A549 (cell line): ENCODE results near the gene TCF12.

Experiments used
- CBX8 ChIP-seq: fragments of 200-600 bp; sonication (generic); IDR thresholded peaks from 2 replicates; pipeline ENCODE4 v1.6.1; 2016
- CTCF ChIP-seq: fragments of >200 bp; sonication (Bioruptor Twin); formaldehyde crosslinking; IDR thresholded peaks from 3 replicates; pipeline ENCODE4 v1.5.1; 2016
- EP300 ChIP-seq, 2 experiments: fragments of >200 bp; sonication (Bioruptor Twin); formaldehyde crosslinking; IDR thresholded peaks; 2 replicates in 1 of 2; 3 replicates in 1 of 2; pipeline ENCODE4 v1.6.1; 2016 to 2017
- MAFK ChIP-seq: fragments of 450-650 bp; IDR thresholded peaks from 2 replicates; pipeline ENCODE4 v1.6.1; 2014; ENCODE audit not compliant: partially characterized antibody
- NPAS2 ChIP-seq: fragments of 250-450 bp; sonication (Bioruptor Pico); IDR thresholded peaks from 2 replicates; pipeline ENCODE4 v1.8.0; 2022; ENCODE audit warnings: mild to moderate bottlenecking, moderate library complexity, borderline replicate concordance
- NR3C1 ChIP-seq: fragments of >200 bp; sonication (Bioruptor Twin); formaldehyde crosslinking; IDR thresholded peaks from 3 replicates; pipeline ENCODE4 v1.6.1; 2017
- RAD21 ChIP-seq, 2 experiments: fragments of >200 bp in 1 of 2; sonication (Bioruptor Twin) in 1 of 2; formaldehyde crosslinking in 1 of 2; IDR thresholded peaks in 1 of 2; conservative IDR thresholded peaks in 1 of 2; 2 replicates in 1 of 2; 3 replicates in 1 of 2; pipeline ENCODE4 v1.6.1; 2012 to 2018; ENCODE audit warnings: inconsistent platforms in 1 of 2
- RARB ChIP-seq: fragments of 250-450 bp; sonication (Bioruptor Pico); IDR thresholded peaks from 2 replicates; pipeline ENCODE4 v1.8.0; 2021; ENCODE audit warnings: mild to moderate bottlenecking, moderate library complexity
- REST ChIP-seq: fragments of 200-600 bp; sonication (generic); IDR thresholded peaks from 2 replicates; pipeline ENCODE4 v1.6.1; 2016; ENCODE audit warnings: antibody characterized with exemption, mild to moderate bottlenecking, moderate library complexity
- RNF2 ChIP-seq: fragments of 200-600 bp; sonication (generic); IDR thresholded peaks from 2 replicates; pipeline ENCODE4 v1.6.1; 2016; ENCODE audit warnings: low read depth, mild to moderate bottlenecking, antibody characterized with exemption, moderate library complexity, borderline replicate concordance
- ZNF302 ChIP-seq: fragments of 250-450 bp; sonication (Bioruptor Pico); IDR thresholded peaks from 2 replicates; pipeline ENCODE4 v1.9.0; 2021; ENCODE audit warnings: inconsistent platforms, mild to moderate bottlenecking, moderate library complexity

GRCh38 chr15:56964182-56964581 is 45.7 kb downstream of the TCF12 start:
- TF ChIP-seq RARB (CRISPR knock-in tag) (no peak), CTCF (no peak), CBX8 (no peak), REST (no peak), RAD21 (conservative IDR thresholded peaks at IDR 0.05 in 1 of 2, IDR thresholded peaks at IDR 0.05 in 1 of 2) (no peak), RNF2 (no peak), NPAS2 (no peak), ZNF302 (CRISPR knock-in tag) (no peak), EP300 (IDR thresholded peaks at IDR 0.05) (no peak), NR3C1 (no peak), MAFK (no peak)
